GM12873 (cell line): Measurements from ENCODE around the gene EHBP1L1.

ENCODE experiments used
- TF ChIP-seq, protein P1 (sequence below): IDR thresholded peaks from 2 replicates; pipeline ENCODE4 v1.5.1; 2012; ENCODE audit warnings: low read depth, mild to moderate bottlenecking, moderate library complexity, low read length, control low read depth; ENCODE audit not compliant: insufficient read depth; ENCODE audit errors: missing control alignments

EHBP1L1 gene

DNA sequence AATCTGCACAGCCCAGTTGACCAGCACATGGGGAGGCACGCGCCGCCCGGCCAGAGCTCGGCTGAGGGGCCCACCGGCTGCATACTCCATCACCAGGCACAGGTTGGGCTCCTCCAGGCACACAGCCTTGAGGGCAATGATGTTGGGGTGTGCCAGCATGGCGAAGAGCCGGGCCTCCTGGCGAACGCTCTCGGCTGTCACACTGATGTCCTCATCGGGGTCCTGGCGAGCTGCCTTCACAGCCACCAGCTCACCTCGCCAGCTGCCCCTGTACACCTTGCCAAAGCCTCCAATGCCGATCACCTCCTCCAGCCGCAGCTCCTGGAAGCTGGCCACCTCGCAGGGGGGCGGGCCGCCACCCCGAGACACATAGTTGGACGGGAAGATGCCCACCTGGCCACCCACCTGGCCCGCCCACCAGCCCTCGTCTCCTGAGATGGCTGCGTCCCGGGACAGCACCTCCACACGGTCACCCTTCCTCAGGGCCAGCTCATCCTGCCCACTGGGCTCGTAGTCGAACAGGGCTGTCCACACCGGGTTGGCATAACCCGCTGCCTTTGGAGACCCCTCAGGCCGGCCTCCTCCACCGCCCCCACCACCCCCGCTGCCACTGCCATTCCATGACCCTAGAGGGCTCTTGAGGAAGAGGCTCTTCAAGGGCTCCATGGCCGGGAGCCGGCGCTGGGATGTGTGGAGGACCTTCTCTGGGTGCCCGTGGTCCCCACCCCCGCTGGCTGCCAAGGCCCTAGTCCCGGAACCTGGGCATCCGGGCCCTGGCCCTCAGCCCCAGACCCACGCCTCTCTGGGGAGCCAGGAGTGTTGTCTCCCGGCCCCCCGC, 37.5 kb downstream of the EHBP1L1 start:
- TF ChIP-seq, protein P1, sequence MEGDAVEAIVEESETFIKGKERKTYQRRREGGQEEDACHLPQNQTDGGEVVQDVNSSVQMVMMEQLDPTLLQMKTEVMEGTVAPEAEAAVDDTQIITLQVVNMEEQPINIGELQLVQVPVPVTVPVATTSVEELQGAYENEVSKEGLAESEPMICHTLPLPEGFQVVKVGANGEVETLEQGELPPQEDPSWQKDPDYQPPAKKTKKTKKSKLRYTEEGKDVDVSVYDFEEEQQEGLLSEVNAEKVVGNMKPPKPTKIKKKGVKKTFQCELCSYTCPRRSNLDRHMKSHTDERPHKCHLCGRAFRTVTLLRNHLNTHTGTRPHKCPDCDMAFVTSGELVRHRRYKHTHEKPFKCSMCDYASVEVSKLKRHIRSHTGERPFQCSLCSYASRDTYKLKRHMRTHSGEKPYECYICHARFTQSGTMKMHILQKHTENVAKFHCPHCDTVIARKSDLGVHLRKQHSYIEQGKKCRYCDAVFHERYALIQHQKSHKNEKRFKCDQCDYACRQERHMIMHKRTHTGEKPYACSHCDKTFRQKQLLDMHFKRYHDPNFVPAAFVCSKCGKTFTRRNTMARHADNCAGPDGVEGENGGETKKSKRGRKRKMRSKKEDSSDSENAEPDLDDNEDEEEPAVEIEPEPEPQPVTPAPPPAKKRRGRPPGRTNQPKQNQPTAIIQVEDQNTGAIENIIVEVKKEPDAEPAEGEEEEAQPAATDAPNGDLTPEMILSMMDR = no peak

GRCh38 chr11:65615229-65615949, 39.5 kb downstream of the EHBP1L1 start, which contains the start of gene PCNX3:
TSS of gene PCNX3 (plus strand) at chr11:65615776. CDS start at chr11:65616312, 536 bp downstream.
- TF ChIP-seq, protein P1 = no peak

DNA sequence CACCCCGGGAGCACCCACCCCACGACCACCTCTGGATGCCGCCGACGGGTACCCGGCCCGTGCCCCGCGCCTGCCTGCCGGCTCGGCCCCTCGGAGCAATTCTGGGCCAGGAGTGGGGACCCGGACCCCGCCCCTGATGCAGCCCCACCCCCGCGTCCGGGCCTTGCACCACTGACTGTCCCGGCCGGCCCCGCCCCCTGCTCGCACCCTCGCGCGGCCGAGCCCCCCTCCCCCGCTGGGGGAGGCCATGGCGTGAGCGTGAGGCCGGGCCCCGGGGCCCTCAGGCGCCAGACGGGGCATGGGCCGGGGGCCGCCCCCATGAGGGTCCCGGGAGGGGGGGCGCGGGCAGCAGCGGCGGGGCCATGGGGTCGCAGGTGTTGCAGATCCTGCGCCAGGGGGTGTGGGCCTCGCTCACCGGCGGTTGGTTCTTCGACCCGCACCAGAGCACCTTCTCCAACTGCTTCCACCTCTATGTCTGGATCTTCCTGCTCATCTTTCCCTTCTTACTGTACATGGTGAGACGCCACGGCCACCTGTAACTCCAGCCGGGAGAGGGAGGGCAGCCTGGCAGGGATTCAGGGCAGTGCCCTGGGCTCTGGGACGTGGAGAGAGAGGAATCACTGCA, 40.2 kb downstream of the EHBP1L1 start:
- TF ChIP-seq, protein P1 = no peak

DNA sequence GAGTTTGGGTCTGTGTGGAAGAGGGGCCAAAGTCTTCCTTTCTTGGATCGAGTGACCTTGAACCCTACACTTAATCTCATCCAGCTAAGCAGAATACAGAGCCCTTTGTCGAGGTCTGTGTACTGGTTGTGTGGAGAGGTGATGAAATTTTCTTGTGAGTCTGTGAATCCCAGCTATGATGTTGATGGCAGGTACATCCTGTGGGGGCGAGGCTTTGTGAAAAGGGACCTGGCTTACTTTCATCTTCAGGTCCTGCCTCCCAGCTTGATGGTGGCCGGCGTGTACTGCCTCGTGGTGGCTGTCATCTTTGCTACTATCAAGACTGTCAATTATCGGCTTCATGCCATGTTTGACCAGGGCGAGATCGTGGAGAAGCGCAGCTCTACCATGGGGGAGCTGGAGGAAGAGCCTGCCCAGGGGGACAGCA, 40.7 kb downstream of the EHBP1L1 start:
- TF ChIP-seq, protein P1 = no peak

- TF ChIP-seq, protein P1 = no peak
These were observed 41.4 kb downstream of the EHBP1L1 start for GRCh38 chr11:65617136-65617850.

DNA sequence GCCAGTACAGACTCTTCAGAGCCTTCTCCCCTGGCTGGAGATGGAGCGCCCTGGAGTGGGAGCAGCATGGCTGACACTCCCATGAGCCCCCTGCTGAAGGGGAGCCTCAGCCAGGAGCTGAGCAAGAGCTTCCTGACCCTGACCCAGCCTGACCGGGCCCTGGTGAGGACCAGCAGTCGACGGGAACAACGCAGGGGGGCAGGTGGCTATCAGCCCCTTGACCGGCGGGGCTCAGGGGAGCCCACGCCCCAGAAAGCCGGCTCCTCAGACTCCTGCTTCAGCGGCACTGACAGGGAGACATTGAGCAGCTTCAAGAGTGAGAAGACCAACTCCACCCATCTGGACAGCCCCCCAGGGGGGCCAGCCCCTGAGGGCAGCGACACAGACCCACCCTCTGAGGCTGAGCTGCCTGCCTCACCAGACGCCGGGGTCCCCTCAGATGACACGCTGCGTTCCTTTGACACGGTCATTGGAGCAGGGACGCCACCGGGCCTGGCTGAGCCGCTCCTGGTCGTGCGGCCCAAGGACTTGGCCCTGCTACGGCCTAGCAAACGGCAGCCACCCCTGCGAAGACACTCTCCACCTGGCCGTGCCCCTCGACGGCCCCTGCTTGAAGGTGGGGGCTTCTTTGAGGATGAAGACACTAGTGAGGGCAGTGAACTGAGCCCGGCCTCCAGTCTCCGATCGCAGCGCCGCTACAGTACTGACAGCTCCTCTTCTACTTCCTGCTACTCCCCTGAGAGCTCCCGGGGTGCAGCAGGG, 42.3 kb downstream of the EHBP1L1 start:
- TF ChIP-seq, protein P1 = no peak
